Activated T-helper 1 cell treated with anti-CD3 and anti-CD28 coated beads, Interleukin-2, amount 50 U/mL, for 16 hours (primary cell): ENCODE data around the gene RERE.
"Not testable (repeated sequence)": the region's sequence is repeated elsewhere in the genome, so short reads cannot be mapped to it uniquely, and the experiment has no call there.

Source experiments
- DNase-seq, 2 donors: peaks; one replicate each; pipeline ENCODE4 v3.0.0-alpha.2; 2020; ENCODE audit warnings: low read depth in 1 of 2, low spot score in 1 of 2

Gene RERE

DNA sequence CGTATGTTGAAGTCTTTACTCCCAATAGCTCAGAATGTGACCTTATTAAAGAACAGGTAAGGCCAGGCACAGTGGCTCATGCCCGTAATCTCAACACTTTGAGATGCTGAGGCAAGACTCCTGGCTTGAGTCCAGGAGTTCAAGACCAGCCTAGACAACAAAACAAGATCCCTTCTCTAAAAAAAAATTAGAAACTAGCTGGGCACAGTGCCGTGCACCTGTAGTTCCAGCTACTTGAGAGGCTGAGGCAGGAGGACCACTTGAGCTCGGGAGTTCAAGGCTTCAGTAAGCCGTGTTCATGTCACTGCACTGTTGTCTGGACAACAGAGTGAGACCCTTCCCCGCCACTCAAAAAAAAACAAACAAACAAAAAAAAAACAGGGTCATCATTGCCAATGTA is 171.3 kb downstream of the RERE start:
- no peak for DNase-seq

DNA sequence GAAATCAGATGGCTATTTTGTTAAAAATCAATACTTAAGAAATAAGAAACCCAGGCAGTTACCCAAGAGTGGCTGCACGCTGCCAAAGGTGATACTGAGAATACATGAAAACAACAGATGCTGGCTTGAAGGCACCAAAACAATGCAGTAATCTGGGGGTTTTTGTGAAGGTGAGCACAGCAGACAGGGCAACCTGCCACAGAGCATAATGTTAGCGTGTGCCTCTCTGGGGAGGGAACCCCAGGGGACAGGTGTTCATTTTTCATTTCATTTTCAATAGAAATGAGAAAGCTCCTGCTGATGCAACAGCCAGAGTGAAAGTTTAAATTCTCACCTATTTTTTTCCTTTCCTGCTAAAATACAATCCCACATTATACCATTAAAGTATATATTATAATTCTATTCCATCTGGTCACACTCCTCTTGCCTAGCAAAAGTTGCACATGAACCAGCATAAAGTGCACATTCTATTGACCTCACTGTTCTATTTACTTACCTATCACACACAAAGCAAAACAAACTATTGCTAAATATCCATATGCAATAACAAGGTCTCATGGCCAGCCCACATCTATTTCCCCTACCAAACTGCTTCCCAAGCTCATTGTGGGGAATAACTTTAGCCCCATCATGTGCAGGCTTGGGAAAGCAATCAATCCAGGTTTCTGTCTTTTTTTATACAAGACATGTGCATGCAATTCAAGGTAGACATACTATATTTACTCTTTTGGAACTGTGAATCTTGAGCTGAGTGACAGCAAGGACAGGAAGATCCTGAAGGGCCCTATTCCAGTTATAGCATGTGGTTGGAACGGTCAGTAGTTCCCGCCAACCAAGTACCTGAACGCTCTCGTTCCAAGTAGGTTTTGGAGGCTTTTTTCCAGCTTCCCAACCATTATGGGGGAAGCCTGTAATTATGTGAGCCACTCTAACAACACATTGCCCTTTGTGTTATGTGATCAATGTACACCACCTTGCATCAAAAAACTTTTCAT is 173.6 kb downstream of the RERE start:
- no peak for DNase-seq

DNA sequence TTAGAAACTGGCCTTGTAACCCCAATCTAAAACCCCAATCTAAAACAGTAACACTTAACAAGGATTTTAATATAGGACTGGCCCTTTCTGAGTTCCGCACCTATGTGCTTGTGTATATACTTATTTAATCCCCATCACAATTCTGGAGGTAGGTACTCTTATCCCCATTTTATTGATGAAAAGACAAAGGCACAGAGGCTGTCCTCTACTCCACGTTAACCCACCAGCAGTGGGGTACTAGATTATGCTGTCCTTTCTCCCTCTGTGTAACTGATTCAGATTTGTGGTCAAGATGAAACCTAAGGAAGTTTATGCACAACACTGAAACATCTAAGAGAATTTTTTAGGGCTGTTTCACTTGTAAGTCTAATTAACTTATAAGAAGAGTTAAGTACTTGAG is 175.3 kb downstream of the RERE start:
- no peak for DNase-seq

DNA sequence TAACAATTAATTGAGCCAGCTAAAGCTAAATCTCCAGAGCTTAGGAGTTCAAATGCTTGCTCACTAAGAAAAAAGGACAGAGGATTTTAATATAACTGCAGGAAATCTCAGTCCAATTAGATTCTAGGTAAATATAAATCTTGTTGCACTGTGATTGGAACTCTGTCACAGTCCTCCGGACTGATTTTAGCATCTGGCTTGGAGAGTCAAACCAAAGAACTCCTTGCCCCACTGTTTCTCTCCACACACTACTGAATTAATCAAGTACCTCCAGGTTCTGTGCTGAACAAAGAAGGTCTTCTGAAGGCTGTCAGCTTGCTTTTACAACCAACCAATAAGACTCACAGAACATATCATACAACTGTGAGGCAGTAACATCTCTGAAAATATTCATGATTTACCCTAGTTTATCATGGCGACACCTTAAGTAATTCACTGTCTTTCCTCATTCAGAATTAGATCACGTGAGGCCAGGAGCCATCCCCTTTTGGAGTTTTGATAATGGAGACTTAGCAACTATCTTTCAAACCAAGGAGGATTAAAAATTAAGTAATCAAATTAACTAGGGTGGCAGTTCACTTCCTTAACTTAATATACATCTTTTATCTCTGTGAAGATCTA is 176.0 kb downstream of the RERE start:
- no peak for DNase-seq

GRCh38 chr1:8640950-8641349 is 176.5 kb downstream of the RERE start:
- no peak for DNase-seq

- no peak for DNase-seq
Measured at GRCh38 chr1:8639148-8639547, 178.3 kb downstream of the RERE start.

DNA sequence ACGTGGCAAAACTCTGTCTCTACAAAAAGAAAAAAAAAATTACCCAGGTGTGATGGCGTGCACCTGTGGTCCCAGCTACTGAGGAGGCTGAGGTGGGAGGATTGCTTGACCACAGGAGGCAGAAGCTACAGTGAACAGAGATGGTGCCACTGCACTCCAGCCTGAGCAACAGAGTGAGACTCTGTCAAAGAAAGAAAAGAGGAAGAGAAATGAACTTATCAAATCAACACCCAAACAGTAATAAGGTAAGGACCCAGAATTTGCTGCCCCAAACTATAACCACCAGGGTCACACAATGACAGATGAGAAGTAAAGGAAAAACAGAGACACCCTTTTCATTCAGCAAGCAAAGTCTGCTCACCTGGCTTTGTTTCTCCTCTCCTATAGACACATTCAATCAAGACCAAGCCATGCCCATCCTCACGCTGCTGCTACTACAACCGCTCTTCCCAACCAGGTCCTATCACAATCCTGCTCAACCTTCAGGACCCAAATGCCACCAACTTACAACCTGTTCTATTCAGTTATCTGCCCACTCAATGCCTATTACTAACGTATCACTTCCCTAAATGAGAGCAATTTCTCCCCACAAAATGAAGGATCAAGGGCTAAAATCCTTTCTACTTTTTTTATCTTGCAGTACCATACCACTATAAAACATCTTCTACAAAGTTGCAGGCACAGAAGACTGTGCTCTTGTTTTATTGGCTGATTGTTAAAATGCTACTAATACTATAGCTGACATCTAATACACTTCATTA is 183.5 kb downstream of the RERE start:
- no peak for DNase-seq

GRCh38 chr1:8632102-8632501 is 185.3 kb downstream of the RERE start:
- DNase-seq: no peak

DNA sequence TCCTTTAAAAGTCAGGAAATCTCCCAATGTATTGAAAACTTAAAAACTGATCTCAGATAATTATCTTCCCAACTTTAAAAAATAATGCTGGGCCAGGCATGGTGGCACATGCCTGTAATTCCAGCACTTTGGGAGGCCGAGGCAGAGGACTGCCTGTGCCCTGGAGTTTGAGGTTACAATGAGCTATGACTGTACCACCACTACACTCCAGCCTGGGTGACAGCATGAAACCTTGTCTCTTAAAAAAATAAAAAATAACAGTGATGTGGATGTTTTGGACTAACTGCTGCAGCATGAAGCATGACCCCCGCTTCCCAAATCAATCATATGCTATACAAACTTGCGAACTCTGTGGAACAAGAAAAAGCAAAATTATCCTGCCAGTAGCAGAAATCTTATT is 186.3 kb downstream of the RERE start:
- DNase-seq: no peak

DNA sequence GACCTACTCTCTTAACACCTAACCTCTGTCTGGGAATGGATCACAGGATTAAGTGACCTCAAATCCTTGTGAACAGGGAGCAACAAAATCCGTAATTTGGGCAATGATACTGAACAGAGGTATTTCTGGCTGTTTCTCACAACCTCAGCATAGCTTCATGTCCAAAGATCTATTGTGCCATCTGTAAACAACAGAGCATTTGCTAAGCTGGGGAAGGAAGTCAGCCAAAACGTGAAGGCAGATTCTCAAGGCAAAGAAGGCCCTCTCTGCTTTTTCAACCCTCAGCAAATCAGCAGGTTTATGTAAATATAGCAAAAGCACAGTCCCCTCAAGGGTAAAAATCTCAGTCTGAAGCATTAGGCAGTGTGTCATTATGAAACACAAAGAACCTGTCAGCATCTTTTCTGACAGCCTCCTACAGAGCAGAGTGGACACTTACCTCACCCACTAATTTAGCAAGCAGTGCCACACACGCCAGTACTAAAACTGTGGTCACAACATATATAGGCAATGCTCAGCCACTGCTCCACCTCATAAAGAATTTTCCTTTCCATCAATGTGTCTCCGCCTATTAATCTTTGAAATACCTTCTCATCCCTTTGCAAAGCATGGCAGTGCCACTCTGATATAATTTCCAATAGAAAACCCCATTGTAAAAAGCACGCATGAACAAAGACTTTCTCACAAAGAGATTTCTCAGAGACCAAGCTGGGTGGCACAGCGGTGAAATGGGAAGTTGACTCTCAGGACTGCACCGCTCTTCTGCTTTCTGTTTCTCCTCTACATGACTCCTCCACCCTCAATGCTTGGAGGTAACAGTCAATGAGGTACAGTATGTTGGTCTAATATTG is 188.0 kb downstream of the RERE start:
- DNase-seq: no peak

- no peak for DNase-seq
Measured at GRCh38 chr1:8628606-8629005, 188.8 kb downstream of the RERE start.

- DNase-seq: no peak
Measured at GRCh38 chr1:8627728-8628127, 189.7 kb downstream of the RERE start.

DNA sequence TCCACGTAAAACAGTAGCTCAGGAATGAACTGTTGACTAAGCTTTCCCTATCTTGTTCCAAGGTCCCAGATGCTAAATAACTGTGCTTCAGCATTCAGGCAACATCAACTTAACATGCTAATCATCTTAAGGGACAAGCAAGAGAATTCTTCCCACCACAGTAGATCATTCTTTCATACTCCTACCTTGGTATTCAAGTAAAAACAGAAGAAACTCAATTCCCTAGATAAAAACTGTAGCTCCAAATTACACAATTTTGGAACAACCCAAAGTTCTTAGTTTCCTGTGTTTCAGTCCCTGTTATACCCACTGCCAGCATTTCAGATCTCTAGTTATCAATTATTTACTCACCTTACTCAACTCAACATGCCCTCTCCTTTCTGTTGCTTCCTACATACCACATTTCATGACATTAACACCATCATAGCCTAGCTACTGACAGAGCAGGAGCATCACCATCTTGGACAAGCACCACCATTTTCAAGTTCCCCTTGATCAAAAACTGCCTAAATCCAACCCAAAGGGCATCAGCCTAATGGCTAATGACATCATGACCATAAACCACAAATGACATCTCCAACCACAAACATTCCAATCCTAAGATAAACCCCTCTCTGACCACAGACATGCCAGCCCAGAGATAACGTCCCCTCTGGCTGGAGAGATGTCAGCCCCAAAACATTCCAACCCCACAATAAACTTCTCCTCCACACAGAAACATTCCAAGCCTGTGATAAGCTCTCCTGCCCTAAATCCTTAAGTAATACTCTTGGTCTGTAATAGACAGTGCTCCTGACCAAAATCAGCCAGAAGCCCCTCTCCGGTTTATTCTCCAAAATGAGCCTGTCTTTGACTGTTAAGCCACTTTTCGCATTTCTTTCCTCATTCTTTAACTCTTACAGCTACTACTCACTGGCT is 191.2 kb downstream of the RERE start:
- no peak for DNase-seq

- DNase-seq: no peak
Measured at GRCh38 chr1:8625491-8625890, 191.9 kb downstream of the RERE start.

DNA sequence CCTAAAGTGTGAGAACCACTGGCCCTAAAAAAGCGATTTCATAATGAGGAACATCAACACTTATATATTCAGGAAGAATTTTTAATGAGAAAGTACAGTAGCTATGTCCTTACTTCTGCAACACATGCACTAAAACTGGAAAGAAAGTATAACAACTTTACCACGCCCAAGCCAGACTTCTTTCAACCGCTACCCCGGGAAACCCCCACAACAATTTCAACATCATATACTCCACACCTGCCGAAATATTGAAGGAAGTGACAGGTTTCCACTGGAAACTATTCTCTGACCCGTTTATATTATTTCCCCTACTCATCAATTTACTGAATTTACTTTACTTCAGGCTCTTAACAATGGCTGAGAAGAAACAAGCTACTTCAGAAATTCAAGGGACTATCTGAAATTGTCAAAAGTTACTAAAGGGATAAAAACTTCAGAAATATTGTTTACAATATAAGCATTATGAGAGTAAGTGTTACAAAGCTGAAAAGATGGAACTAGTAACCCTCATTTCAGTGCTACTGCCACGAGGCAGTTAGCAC is 193.7 kb downstream of the RERE start:
- DNase-seq: not testable (repeated sequence)

- not testable (repeated sequence) for DNase-seq
Measured at GRCh38 chr1:8621785-8622348, 195.6 kb downstream of the RERE start.

DNA sequence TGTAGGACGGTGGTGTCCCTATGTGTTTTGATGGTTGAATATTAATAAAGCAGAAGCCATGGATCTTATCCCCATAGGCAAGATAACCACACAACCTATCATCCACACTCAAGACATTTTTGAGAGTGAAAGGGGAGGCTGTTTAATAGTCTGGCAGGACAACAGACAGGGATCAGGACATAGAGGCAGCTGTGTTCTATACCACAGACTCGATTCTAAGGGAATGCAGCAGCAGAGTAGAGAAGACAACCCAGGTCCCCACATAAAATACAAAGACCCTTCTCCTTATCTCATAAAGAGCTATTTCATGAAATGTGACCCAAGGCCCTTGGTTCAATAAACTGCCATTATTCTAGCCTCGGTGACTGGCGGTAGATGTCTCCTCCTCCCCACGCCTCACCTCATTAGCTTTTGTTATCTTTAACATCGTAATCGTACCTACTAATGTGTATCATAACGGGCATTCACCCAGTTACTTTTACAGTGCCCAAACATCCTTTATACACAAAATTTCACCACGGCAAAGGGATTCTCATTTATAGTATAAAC is 196.3 kb downstream of the RERE start:
- not testable (repeated sequence) for DNase-seq

DNA sequence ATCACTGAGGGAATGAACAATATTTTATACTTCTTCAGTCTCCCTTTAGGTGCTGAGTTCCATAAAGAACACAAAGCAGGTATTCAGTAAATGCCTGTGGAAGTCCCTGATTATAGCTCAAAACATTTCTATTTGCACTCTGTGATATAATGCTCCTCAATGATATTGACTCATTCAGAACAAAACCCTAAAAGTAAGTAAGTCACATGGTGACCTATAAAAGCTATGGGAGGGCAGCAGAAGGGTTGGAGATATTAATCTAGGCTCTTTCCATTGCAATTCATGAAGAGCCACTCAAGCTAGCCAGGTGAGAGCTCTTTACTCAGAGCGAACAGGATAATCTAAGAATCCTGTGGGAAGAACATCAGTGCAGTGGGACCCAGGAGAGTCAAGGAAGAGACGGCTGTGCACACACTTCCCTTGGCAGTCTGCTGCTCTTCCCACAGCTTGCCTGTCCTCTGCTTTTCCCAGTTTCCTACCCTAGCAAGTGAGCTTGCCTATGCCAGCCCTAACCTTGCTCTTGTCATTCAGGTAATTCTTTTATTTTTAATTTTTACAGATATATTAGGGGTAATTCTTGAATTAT is 197.4 kb downstream of the RERE start:
- not testable (repeated sequence) for DNase-seq
